ENCODE measurements around the gene DEPP1.

The DEPP1 gene

DNA sequence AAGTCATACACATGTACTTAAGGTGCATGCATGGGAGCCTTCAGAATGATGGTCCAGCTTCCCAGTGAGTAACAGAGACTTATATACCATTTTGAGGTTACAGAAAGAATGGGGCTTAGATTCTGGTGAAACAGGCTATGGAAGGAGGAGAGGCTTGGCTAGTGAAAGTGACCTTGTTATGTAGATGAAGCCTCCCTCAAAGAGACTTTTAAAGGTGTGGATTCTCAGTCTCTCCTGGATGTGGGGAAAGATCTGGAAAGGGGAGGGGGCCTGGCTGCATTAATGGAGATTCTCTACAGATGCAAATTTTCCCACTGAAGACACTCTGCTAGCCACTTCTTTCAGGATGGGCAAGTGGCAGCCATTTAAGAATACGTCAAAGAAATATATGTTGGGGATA, 13.5 kb downstream of the DEPP1 start:
- Histone ChIP-seq H3K4me1 (ENCODE audit: insufficient read depth, low read length) (peaks cover 49% of the 10 kb centered on the region), H3K9me3 (ENCODE audit: low read length) (peaks cover under 1% of the 10 kb centered on the region), H3K4me3 (ENCODE audit: low read length) (no peak overlapping the region), H3K27me3 (ENCODE audit: insufficient read depth, low read length) (no peaks in the 10 kb centered on the region), H3K36me3 (ENCODE audit: insufficient read depth, low read length) (no peaks in the 10 kb centered on the region), H2AFZ (ENCODE audit: low read depth, low read length) (no peak overlapping the region)

GRCh38 chr10:44963772-44964633, 14.6 kb downstream of the DEPP1 start:
- peaks cover 53% of the 10 kb centered on the region for H3K4me1 ChIP-seq (ENCODE audit: insufficient read depth, low read length)

GRCh38 chr10:44962870-44963738, 15.5 kb downstream of the DEPP1 start:
- H3K36me3 ChIP-seq (ENCODE audit: insufficient read depth, low read length): no peaks in the 10 kb centered on the region
- peak overlapping the region; percentile 42 for H3K4me3 ChIP-seq (ENCODE audit: low read length)
- H3K27me3 ChIP-seq (ENCODE audit: insufficient read depth, low read length): no peaks in the 10 kb centered on the region
- H3K4me1 ChIP-seq (ENCODE audit: insufficient read depth, low read length): peaks cover 62% of the 10 kb centered on the region
- H3K9me3 ChIP-seq (ENCODE audit: low read length): no peaks in the 10 kb centered on the region
- no peak overlapping the region for H2AFZ ChIP-seq (ENCODE audit: low read depth, low read length)

More at GRCh38 chr10:44963772-44964633, 14.6 kb downstream of the DEPP1 start:
- Histone ChIP-seq H3K36me3 (ENCODE audit: insufficient read depth, low read length) (no peaks in the 10 kb centered on the region), H2AFZ (ENCODE audit: low read depth, low read length) (peak overlapping the region; percentile 28), H3K4me3 (ENCODE audit: low read length) (peak overlapping the region; percentile 42), H3K9me3 (ENCODE audit: low read length) (no peaks in the 10 kb centered on the region), H3K27me3 (ENCODE audit: insufficient read depth, low read length) (no peaks in the 10 kb centered on the region)

DNA sequence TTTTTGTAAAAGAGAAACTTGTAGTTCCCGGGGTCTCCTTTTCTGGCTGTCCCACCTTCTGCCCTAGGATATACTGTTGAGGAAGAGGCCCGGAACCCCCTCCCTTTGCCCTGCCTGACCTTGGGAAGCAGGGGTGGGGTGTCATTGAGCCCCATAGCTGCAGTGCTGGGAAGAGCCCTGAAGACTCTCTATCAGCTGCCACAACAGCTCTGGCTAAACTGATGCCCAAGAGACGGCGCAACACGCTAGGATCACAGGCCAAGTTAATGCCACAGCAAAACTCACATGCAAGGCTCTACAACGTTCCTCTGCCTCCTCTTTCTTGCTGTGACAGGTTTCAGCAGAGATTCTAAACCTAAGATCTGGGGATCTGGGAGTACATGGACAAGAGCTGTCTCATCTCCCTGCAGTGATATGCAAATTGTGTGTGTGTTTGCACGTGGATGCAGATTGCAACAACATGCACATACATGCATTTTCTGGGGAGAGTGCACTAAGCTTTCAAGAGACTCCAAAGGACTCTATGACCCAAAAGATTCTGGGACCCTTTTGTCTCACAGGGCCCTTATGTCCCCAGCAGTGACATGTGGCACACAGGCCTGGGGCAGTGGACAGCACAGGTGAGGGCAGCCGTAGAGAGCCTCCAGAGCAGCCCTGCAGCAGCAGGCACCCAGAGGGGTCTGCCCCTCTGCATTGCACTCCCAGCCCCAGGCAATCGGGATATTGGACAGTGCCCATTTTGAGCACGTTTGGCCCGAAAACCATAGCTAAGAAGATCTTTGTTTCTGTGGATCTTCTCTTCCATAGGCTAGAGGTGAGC, 16.5 kb downstream of the DEPP1 start:
- Histone ChIP-seq H3K27me3 (ENCODE audit: insufficient read depth, low read length) (no peaks in the 10 kb centered on the region), H3K4me1 (ENCODE audit: insufficient read depth, low read length) (peaks cover 67% of the 10 kb centered on the region), H3K9me3 (ENCODE audit: low read length) (no peaks in the 10 kb centered on the region), H2AFZ (ENCODE audit: low read depth, low read length) (no peak overlapping the region), H3K4me3 (ENCODE audit: low read length) (no peak overlapping the region), H3K36me3 (ENCODE audit: insufficient read depth, low read length) (no peaks in the 10 kb centered on the region)

- H2AFZ ChIP-seq (ENCODE audit: low read depth, low read length): no peak overlapping the region
- H3K4me3 ChIP-seq (ENCODE audit: low read length): no peak overlapping the region
- H3K9me3 ChIP-seq (ENCODE audit: low read length): no peaks in the 10 kb centered on the region
- peaks cover 8% of the 10 kb centered on the region for H3K36me3 ChIP-seq (ENCODE audit: insufficient read depth, low read length)
- peaks cover 67% of the 10 kb centered on the region for H3K4me1 ChIP-seq (ENCODE audit: insufficient read depth, low read length)
- H3K27me3 ChIP-seq (ENCODE audit: insufficient read depth, low read length): no peaks in the 10 kb centered on the region
Observed at GRCh38 chr10:44961230-44961571, 17.4 kb downstream of the DEPP1 start.

DNA sequence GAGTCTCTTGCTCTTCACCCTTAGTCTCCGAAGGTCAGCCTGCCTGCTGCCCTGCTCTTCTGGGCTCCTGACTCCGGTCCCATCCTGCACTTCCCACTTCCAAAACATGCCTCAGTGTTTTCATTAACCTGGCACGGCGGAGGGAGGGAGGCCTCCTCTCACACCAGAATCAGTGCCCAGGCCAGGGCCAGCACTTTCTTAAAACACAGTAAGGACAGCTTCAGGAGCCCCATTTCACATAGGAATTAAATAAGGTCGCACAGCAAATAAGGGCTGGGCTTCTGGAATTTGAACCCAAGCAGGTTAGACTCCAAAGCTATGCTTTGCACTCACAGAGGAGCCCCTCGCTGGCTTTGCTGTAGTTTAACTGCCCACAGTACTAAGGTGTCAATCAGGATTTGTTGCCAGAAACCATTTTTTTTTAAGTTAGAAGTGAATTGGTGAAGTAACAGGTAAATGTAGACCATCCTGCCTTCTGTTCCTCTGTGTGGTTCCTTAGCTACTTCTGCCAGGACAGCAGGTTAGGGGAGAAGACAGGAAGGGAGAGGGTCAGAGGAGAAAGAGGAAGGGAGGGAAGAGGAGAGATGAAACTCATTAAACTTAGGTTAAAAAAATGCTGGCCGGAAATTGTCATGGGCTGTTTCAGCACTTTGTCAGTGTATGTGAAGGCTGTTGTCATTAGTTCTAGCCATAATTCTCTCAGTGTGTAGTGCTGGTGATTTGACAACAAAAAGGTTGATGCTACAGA, 18.0 kb downstream of the DEPP1 start:
- Histone ChIP-seq H3K9me3 (ENCODE audit: low read length) (no peaks in the 10 kb centered on the region), H3K27me3 (ENCODE audit: insufficient read depth, low read length) (no peaks in the 10 kb centered on the region), H3K4me1 (ENCODE audit: insufficient read depth, low read length) (peaks cover 66% of the 10 kb centered on the region), H3K4me3 (ENCODE audit: low read length) (peak overlapping the region; percentile 70), H2AFZ (ENCODE audit: low read depth, low read length) (no peak overlapping the region), H3K36me3 (ENCODE audit: insufficient read depth, low read length) (peaks cover 11% of the 10 kb centered on the region)

- Histone ChIP-seq H2AFZ (ENCODE audit: low read depth, low read length) (peak overlapping the region; percentile 40), H3K27me3 (ENCODE audit: insufficient read depth, low read length) (no peaks in the 10 kb centered on the region), H3K9me3 (ENCODE audit: low read length) (no peaks in the 10 kb centered on the region), H3K4me1 (ENCODE audit: insufficient read depth, low read length) (peaks cover 60% of the 10 kb centered on the region), H3K4me3 (ENCODE audit: low read length) (peak overlapping the region; percentile 70), H3K36me3 (ENCODE audit: insufficient read depth, low read length) (peaks cover 13% of the 10 kb centered on the region)
Observed at GRCh38 chr10:44960088-44960460, 18.5 kb downstream of the DEPP1 start.

DNA sequence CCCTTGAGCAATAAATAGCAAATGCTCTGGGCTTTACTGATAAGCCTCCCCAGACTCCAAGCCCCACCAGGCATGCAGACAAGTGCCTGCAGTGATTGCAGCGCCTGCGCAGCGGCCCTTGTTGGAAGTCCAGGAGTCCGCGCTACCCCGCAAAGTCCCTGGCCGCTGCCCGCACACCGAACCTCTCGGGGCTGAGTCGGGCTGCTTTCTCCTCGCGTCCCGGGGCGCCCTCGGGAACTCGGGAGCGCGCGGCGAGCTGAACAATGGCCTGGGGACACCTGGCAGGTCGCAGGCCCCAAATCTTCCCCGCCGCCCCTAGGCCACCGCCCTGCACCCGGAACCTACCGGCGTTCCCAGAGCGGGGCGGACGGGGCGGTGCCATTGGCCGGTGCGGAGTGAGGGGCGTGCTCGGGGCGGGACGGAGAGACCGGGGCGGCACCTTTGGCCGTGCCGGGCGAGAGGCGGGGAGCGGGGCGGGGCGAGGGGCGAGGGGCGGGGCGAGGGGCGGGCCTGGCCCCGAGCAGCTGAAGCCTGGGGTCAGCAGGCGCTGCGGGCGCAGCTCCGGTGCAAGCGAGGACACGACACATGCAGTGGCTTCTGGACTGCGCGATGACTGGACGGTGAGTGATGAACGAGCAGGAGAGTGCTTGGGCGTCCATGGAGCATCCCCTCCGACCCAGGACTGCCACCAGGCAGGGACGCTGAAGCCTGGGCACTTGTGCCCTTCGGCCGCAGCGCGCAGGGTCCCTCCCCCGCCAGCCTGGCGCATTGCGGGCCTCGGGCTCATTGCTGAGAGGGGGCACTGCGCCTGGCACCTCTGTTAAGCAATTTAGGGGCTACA, 19.1 kb downstream of the DEPP1 start, which contains the start of gene RASSF4:
TSS of gene RASSF4 (plus strand) at position 556 of the 841 bp plus-strand sequence. CDS start 10,401 bp downstream, outside the sequence.
- peaks cover 54% of the 10 kb centered on the region for H3K4me1 ChIP-seq (ENCODE audit: insufficient read depth, low read length)

DNA sequence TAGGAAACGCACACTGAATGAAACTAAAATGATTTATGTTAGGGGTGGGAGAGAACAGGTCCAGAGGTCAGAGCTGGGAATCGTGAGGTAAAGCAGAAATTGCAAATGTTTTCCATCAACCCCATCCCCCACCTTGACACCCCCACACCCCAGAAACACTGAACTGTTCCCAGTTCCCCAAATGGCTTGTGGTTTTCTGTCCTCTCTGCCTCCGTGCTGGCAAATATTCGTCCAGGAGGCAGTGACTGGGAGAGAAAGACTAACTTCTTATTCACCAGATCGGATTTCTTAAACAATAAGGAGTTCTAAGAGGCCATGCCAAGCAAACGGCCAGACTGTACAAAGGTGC, 19.7 kb downstream of the DEPP1 start:
- no peaks in the 10 kb centered on the region for H3K27me3 ChIP-seq (ENCODE audit: insufficient read depth, low read length)
- peak overlapping the region; percentile 81 for H2AFZ ChIP-seq (ENCODE audit: low read depth, low read length)
- peaks cover 13% of the 10 kb centered on the region for H3K36me3 ChIP-seq (ENCODE audit: insufficient read depth, low read length)
- H3K4me3 ChIP-seq (ENCODE audit: low read length): peak overlapping the region; percentile 70
- no peaks in the 10 kb centered on the region for H3K9me3 ChIP-seq (ENCODE audit: low read length)
- peaks cover 50% of the 10 kb centered on the region for H3K4me1 ChIP-seq (ENCODE audit: insufficient read depth, low read length)

More for the DNA sequence above, 19.1 kb downstream of the DEPP1 start, which contains the start of gene RASSF4:
- H2AFZ ChIP-seq (ENCODE audit: low read depth, low read length): peak within 1 kb of the TSS; percentile 81
- H3K9me3 ChIP-seq (ENCODE audit: low read length): no peaks in the 10 kb centered on the region
- peak within 1 kb of the TSS; percentile 70 for H3K4me3 ChIP-seq (ENCODE audit: low read length)
- peaks cover 13% of the 10 kb centered on the region for H3K36me3 ChIP-seq (ENCODE audit: insufficient read depth, low read length)
- no peaks in the 10 kb centered on the region for H3K27me3 ChIP-seq (ENCODE audit: insufficient read depth, low read length)

GRCh38 chr10:44958196-44958897, 20.3 kb downstream of the DEPP1 start:
- Histone ChIP-seq H3K9me3 (ENCODE audit: low read length) (no peaks in the 10 kb centered on the region), H3K4me3 (ENCODE audit: low read length) (peak overlapping the region; percentile 70), H3K27me3 (ENCODE audit: insufficient read depth, low read length) (no peaks in the 10 kb centered on the region), H2AFZ (ENCODE audit: low read depth, low read length) (no peak overlapping the region), H3K4me1 (ENCODE audit: insufficient read depth, low read length) (peaks cover 47% of the 10 kb centered on the region), H3K36me3 (ENCODE audit: insufficient read depth, low read length) (peaks cover 13% of the 10 kb centered on the region)
